Vagina (tissue), 2 donors: Measurements from ENCODE around the gene CCNO. TPM values are rescaled to one million over a fixed set of nuclear protein-coding genes. Genes with fewer than 3 reads are reported as not detected.

ENCODE experiments used
- DNase-seq, 2 donors: peaks; one replicate each; pipeline ENCODE4 v3.0.0-alpha.2; 2017; ENCODE audit errors: extremely low spot score in 2 of 2
- H3K27ac ChIP-seq: fragments of 200-600 bp; sonication (generic); one replicate; pipeline ENCODE4 v1.5.1; 2019
- H3K27me3 ChIP-seq: fragments of 200-600 bp; sonication (generic); one replicate; pipeline ENCODE4 v1.5.1; 2019
- H3K36me3 ChIP-seq, 2 donors: fragments of 200-600 bp; sonication (generic); one replicate each; pipeline ENCODE4 v1.5.1; 2017 to 2019
- H3K4me1 ChIP-seq: fragments of 200-600 bp; sonication (generic); one replicate; pipeline ENCODE4 v1.5.1; 2019
- H3K4me3 ChIP-seq, 2 donors: fragments of 200-600 bp; sonication (generic); 1 replicate in 1 of 2; 2 replicates in 1 of 2; pipeline ENCODE4 v1.5.1; 2016 to 2019
- H3K9me3 ChIP-seq: fragments of 200-600 bp; sonication (generic); one replicate; pipeline ENCODE4 v1.5.1; 2019
- POLR2A ChIP-seq, 2 donors: fragments of 450-650 bp; IDR thresholded peaks; one replicate each; pipeline ENCODE4 v1.6.1; 2017; ENCODE audit warnings: antibody characterized with exemption in 2 of 2, mild to moderate bottlenecking in 2 of 2, moderate library complexity in 2 of 2
- POLR2AphosphoS5 ChIP-seq, 2 donors: sonication (generic); formaldehyde crosslinking; IDR thresholded peaks; one replicate each; pipeline ENCODE4 v1.9.0; 2017; ENCODE audit warnings: antibody characterized with exemption in 2 of 2, mild to moderate bottlenecking in 2 of 2, low read depth in 1 of 2; ENCODE audit not compliant: insufficient read depth in 1 of 2
- intact Hi-C: fragments of 100-400 bp; cut with DNase I; formaldehyde crosslinking; loops from one replicate; pipeline ENCODE4 v1.15.1; 2023
- total RNA-seq: library from RNA; depleted of rRNA; stranded (reverse); fragments of >200 nt; gene quantifications from one replicate; pipeline ENCODE4 v1.2.3, GENCODE V29; 2016
- TF ChIP-seq, protein P1 (sequence below), 3 experiments: fragments of 450-650 bp in 2 of 3; fragments of 200-600 bp in 1 of 3; sonication (generic) in 1 of 3; IDR thresholded peaks; one replicate each; pipeline ENCODE4 v1.5.1; 2017 to 2019; ENCODE audit warnings: antibody characterized with exemption in 3 of 3, mild to moderate bottlenecking in 2 of 3, moderate library complexity in 2 of 3

CCNO gene
- total RNA-seq, 1 donor from 2014 or later, result not detected

DNA sequence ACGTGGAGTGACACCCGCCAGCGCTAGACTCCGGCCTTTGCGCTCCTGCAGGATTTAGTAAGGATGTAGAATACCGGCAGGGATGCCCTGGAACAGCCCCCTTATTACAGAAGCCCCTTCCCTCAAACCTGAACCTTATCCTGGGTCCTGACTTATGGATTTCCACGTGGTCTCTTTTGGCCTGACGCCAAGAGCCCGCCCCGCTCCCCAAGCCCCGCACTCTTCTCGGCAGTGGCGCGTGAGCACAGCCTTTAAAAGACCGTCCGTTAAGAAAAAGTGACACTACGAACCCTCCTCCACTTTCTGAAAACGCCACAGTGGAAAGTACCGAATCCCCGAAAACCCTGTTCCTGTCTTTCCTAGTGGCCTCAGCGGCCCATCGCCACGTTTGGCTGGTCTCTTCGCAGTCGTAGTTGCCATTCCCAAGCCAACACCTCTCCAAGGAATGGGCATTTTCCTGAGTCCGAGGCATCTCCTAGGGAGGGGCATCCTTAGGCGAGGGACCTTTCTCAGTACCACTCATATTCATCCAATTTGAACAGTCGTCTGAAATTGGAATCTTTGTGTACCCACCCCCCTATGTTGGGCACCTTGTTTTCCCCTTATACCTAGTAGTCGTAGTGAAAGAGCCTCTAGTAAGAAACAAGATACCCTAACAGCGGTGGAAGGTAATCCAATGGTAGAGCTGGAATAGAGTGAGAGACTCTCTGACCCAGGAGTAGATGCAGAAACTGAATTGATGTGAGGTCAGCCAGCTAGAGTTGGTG, 5.6 kb downstream of the CCNO start:
- TF ChIP-seq, protein P1, sequence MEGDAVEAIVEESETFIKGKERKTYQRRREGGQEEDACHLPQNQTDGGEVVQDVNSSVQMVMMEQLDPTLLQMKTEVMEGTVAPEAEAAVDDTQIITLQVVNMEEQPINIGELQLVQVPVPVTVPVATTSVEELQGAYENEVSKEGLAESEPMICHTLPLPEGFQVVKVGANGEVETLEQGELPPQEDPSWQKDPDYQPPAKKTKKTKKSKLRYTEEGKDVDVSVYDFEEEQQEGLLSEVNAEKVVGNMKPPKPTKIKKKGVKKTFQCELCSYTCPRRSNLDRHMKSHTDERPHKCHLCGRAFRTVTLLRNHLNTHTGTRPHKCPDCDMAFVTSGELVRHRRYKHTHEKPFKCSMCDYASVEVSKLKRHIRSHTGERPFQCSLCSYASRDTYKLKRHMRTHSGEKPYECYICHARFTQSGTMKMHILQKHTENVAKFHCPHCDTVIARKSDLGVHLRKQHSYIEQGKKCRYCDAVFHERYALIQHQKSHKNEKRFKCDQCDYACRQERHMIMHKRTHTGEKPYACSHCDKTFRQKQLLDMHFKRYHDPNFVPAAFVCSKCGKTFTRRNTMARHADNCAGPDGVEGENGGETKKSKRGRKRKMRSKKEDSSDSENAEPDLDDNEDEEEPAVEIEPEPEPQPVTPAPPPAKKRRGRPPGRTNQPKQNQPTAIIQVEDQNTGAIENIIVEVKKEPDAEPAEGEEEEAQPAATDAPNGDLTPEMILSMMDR (IDR thresholded peaks at IDR 0.05), result no peak
- TF ChIP-seq POLR2AphosphoS5 (IDR thresholded peaks at IDR 0.05; ENCODE audit: insufficient read depth in 1 of 2, low read depth in 1 of 2) (no peak), POLR2A (IDR thresholded peaks at IDR 0.05) (no peak)
- peaks cover 48% of the 10 kb centered on the region for H3K4me1 ChIP-seq
- H3K27ac ChIP-seq, result no peak overlapping the region
- peak overlapping the region; percentile 27 to 41 for H3K4me3 ChIP-seq
- no peaks in the 10 kb centered on the region for H3K36me3 ChIP-seq
- H3K9me3 ChIP-seq, result no peaks in the 10 kb centered on the region
- intact Hi-C loops, result no loop called here
- peaks cover 25% of the 10 kb centered on the region for H3K27me3 ChIP-seq
- no peak for DNase-seq

DNA sequence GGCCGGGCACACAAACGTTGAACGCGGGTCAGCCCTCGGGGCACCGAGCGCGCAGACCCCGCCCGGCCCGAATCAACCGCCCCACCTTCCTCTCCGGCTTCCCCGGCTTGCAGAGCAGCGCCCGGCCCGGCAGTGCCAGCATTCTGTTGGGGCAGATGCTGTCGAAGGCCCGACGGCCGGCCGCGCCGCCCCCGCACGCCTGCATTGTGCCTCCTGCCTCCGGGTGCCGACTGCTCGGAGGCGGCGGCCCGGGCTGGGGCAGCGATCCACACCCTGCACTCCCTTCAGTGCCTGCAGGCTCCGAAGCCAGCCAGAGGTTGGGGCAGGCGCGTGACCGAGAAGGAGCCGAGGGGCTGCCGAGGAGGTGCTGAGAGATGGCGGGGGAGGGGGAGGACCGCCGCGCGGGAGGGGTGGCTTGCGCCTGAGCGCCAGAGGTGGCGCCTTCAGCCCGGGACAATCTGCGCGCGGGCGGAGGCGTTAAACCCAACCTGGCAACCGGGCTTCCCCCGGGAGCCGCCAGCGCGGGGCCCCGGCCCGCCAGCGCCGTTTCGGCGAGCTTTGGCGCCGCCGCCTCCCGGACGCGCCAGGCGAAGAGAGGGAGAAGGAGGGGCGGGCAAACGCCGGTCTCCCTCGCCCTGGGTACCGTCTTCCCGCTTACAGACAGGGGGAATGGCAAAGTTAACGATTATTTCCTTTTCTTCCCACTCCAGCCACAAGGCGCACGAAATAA, 6.3 kb downstream of the CCNO start, which contains the start of gene MCIDAS:
TSS of gene MCIDAS (minus strand) at position 382 of the 730 bp plus-strand sequence. CDS start at position 205, 177 bp downstream.
- no peaks in the 10 kb centered on the region for H3K9me3 ChIP-seq
- peak within 1 kb of the TSS; percentile 27 to 41 for H3K4me3 ChIP-seq
- peaks cover 40% of the 10 kb centered on the region for H3K4me1 ChIP-seq
- no peak within 1 kb of the TSS for H3K27ac ChIP-seq
- no peaks in the 10 kb centered on the region for H3K36me3 ChIP-seq
- TF ChIP-seq POLR2A (IDR thresholded peaks at IDR 0.05) (no peak), POLR2AphosphoS5 (IDR thresholded peaks at IDR 0.05; ENCODE audit: insufficient read depth in 1 of 2, low read depth in 1 of 2) (no peak)
- TF ChIP-seq, protein P1 (IDR thresholded peaks at IDR 0.05), result peak in 1 of 3 experiments; percentile 14
- DNase-seq, result no peak
- intact Hi-C loops, result no loop called here
- peaks cover 17% of the 10 kb centered on the region for H3K27me3 ChIP-seq

DNA sequence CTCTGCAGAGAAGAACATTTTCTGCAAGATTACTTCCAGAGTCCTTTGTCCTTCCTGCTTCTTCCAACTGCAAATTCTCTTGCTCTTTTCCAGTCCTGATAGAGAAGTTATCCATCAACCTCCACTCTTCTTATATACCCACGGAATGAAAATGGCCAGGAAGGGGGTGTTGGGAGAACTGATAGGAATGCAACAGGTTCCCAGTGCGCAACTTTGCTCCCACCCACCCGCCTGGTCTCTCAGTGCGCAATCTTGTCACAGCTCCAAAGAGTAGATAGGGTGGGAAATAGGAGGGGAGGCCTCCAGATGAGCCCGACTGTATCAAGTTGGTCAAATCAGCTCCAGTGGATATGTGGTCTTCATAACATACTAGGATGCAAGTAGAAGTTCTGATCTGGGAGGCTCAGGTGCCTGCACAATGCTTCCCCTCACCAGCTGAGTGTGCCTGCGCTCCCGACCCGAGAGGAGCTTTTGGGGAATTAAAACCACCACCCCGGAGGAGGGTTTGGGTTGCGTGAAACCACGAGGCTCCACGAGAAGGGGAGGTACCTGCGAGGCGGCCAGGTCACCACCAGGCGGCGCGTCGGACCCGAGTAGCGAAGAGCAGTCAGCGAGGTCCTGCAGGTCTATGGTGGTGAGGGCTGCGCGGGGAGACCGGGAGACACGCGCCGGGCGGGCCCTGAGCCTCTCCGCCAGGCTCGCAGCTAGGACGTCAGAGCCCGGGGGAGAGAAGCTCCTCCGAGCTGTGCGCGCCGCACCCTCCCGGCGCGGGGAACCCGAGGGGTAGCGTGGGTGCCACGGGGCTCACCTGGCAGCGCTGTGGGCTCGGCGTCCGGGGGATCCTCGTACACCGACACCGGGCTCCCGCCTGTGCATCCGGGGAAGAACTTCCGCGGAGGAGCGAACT, 7.1 kb downstream of the CCNO start:
- no peak for TF ChIP-seq POLR2A (IDR thresholded peaks at IDR 0.05)
- TF ChIP-seq POLR2AphosphoS5 (IDR thresholded peaks at IDR 0.05; ENCODE audit: insufficient read depth in 1 of 2, low read depth in 1 of 2), result no peak
- TF ChIP-seq, protein P1 (IDR thresholded peaks at IDR 0.05), result no peak
- Histone ChIP-seq H3K36me3 (no peaks in the 10 kb centered on the region), H3K27me3 (peaks cover 12% of the 10 kb centered on the region), H3K27ac (no peak overlapping the region), H3K4me3 (peak overlapping the region; percentile 27 to 41), H3K4me1 (peaks cover 32% of the 10 kb centered on the region), H3K9me3 (no peaks in the 10 kb centered on the region)
- DNase-seq, result no peak
- intact Hi-C loops, result no loop called here

DNA sequence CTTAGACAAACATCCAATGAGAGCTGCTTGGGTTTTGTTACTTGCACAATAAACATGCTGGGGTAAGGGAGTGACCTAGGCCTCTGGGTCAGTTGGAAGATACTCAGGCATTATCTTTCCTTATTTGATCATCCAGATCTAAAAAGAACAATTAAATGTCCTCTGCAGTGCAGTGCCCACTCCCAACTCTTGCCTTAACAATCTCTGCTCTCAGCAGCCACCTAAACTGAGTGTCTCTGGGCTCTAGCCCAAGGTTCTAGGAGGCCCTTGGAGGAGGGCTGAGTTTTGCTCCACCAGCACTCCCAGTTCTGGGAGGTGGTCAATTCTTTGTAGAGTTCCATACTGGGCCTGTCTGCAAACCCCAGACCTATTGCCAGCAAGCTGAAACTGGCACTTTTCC, 8.1 kb downstream of the CCNO start:
- no peaks in the 10 kb centered on the region for H3K9me3 ChIP-seq
- H3K4me1 ChIP-seq, result peaks cover 34% of the 10 kb centered on the region
- H3K27me3 ChIP-seq, result peaks cover 9% of the 10 kb centered on the region
- no peak for DNase-seq
- no peaks in the 10 kb centered on the region for H3K36me3 ChIP-seq
- no peak overlapping the region for H3K27ac ChIP-seq
- TF ChIP-seq POLR2AphosphoS5 (IDR thresholded peaks at IDR 0.05; ENCODE audit: insufficient read depth in 1 of 2, low read depth in 1 of 2), result no peak
- no peak for TF ChIP-seq POLR2A (IDR thresholded peaks at IDR 0.05)
- TF ChIP-seq, protein P1 (IDR thresholded peaks at IDR 0.05), result no peak
- no peak overlapping the region for H3K4me3 ChIP-seq
- intact Hi-C loops, result no loop called here
